Stomach (tissue), 9 donors: ENCODE results near the gene A1BG. TPM values are rescaled to one million over a fixed set of nuclear protein-coding genes. Genes with fewer than 3 reads are reported as not detected.

Experiments
- DNase-seq, 2 donors: peaks; one replicate each; pipeline versions ENCODE4 v3.0.0 to v3.0.0-alpha.2; 2013 to 2019
- H3K27ac ChIP-seq, 5 donors: fragments of 200-600 bp in 4 of 5; sonication (generic) in 4 of 5; one replicate each; pipeline ENCODE4 v1.5.1; 2013 to 2019; ENCODE audit warnings: mild to moderate bottlenecking in 1 of 5, moderate library complexity in 1 of 5
- H3K27me3 ChIP-seq, 3 donors: fragments of 200-600 bp; sonication (generic); one replicate each; pipeline ENCODE4 v1.5.1; 2017 to 2019; ENCODE audit warnings: mixed run types in 1 of 3
- H3K36me3 ChIP-seq, 4 donors: fragments of 200-600 bp; sonication (generic); 1 replicate in 3 of 4; 2 replicates in 1 of 4; pipeline ENCODE4 v1.5.1; 2016 to 2019
- H3K4me1 ChIP-seq, 4 donors: fragments of 200-600 bp; sonication (generic); one replicate each; pipeline ENCODE4 v1.5.1; 2016 to 2019
- H3K4me3 ChIP-seq, 4 donors: fragments of 200-600 bp; sonication (generic) in 3 of 4; one replicate each; pipeline ENCODE4 v1.5.1; 2016 to 2019; ENCODE audit warnings: mild to moderate bottlenecking in 1 of 4
- H3K9me3 ChIP-seq, 4 donors: fragments of 200-600 bp; sonication (generic); one replicate each; pipeline ENCODE4 v1.5.1; 2016 to 2019
- CTCF ChIP-seq, 7 experiments: fragments of 450-650 bp in 4 of 7; fragments of 200-600 bp in 3 of 7; sonication (generic) in 3 of 7; IDR thresholded peaks; one replicate each; pipeline ENCODE4 v1.5.1; 2016 to 2019; ENCODE audit warnings: antibody characterized with exemption in 7 of 7, control low read depth in 2 of 7, mild to moderate bottlenecking in 1 of 7
- EP300 ChIP-seq: sonication (generic); formaldehyde crosslinking; IDR thresholded peaks from one replicate; pipeline ENCODE4 v1.6.1; 2017; ENCODE audit warnings: antibody characterized with exemption
- POLR2A ChIP-seq, 4 donors: fragments of 450-650 bp; IDR thresholded peaks; one replicate each; pipeline ENCODE4 v1.6.1; 2016; ENCODE audit warnings: antibody characterized with exemption in 4 of 4, control low read depth in 2 of 4, mild to moderate bottlenecking in 1 of 4, moderate library complexity in 1 of 4
- POLR2AphosphoS5 ChIP-seq, 3 donors: sonication (generic); formaldehyde crosslinking; IDR thresholded peaks; one replicate each; pipeline ENCODE4 v1.6.1; 2016; ENCODE audit warnings: antibody characterized with exemption in 3 of 3
- WGBS, 5 donors: extraction: QIAGEN DNeasy Blood & Tissue Kit in 3 of 5; methylation state at CpG; one replicate each; pipeline versions ENCODE4 v1.1.5 to v1.1.7; 2013 to 2018; 5-methylcytosine and 5-hydroxymethylcytosine counted together
- intact Hi-C: fragments of 100-400 bp; cut with DNase I; formaldehyde crosslinking; loops from one replicate; pipeline ENCODE4 v1.15.1; 2023; ENCODE audit warnings: low total_unique reads
- polyA plus RNA-seq, 3 donors: library from polyadenylated mRNA; stranded (reverse); fragments of 200-250 nt; gene quantifications; one replicate each; pipeline ENCODE4 v1.2.3, GENCODE V29; 2013
- total RNA-seq, 5 donors: library from RNA; depleted of rRNA; stranded (reverse); fragments of >200 nt; gene quantifications; one replicate each; pipeline versions ENCODE4 v1.1.0 to v1.2.3, GENCODE V29; 2014 to 2016
- donor health status: healthy with polysubstance abuse.
- donor health status: Bipolar disorder and iron deficiency.
- donor health status: healthy.

The A1BG gene
- total and polyA plus RNA-seq, 8 donors = 1.1 to 61.7 (median 25.3) TPM; not detected in 2

GRCh38 chr19:58336820-58337219 lies 16.5 kb downstream of the A1BG start:
- Histone ChIP-seq H3K27me3 (no peaks in the 10 kb centered on the region), H3K4me3 (no peak overlapping the region), H3K9me3 (peaks cover 0 to 17% (median 11%) of the 10 kb centered on the region in 4 donors), H3K4me1 (no peaks in the 10 kb centered on the region), H3K27ac (no peak overlapping the region), H3K36me3 (peaks cover 29 to 71% (median 67%) of the 10 kb centered on the region in 4 donors)
- intact Hi-C loops = no loop called here
- TF ChIP-seq CTCF (IDR thresholded peaks at IDR 0.05) (no peak), POLR2AphosphoS5 (IDR thresholded peaks at IDR 0.05) (no peak), EP300 (no peak), POLR2A (IDR thresholded peaks at IDR 0.05) (no peak)
- 93 to 100% (median 98%) methylated on average over 4 of the region's 4 CpGs for WGBS, 5 donors
- no peak for DNase-seq

DNA sequence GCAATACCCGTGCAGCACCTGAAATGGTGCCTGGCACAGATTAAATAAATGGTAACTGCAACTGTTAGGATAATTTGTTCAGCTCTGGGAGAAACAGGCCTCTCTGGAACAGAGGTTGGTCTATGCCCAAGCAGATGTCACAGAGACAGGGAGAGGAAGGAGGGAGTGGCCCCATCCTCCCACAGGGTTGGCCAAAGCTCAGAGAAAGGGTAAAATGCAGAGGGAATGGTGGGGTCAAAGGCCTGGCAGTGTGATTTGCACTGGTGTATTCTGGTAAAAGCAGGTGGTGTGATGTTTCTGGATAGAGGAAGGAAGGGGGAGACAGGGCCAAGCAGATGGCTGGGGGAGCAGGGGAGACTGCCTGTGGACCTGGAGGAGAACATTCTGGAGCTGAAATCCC lies 17.1 kb downstream of the A1BG start:
- Histone ChIP-seq H3K27me3 (no peaks in the 10 kb centered on the region), H3K4me3 (no peak overlapping the region), H3K9me3 (peaks cover 0 to 17% (median 11%) of the 10 kb centered on the region in 4 donors), H3K36me3 (peaks cover 29 to 65% (median 63%) of the 10 kb centered on the region in 4 donors), H3K27ac (no peak overlapping the region), H3K4me1 (no peaks in the 10 kb centered on the region)
- DNase-seq = no peak
- whole genome bisulfite sequencing, 5 donors = 93 to 100% (median 97%) methylated on average over 1 of the region's 1 CpG
- intact Hi-C loops = no loop called here
- TF ChIP-seq POLR2A (IDR thresholded peaks at IDR 0.05) (no peak), POLR2AphosphoS5 (IDR thresholded peaks at IDR 0.05) (no peak), EP300 (no peak), CTCF (IDR thresholded peaks at IDR 0.05) (no peak)

- intact Hi-C loops = no loop called here
- peaks cover 0 to 4% (median under 1%) of the 10 kb centered on the region in 4 donors for H3K4me1 ChIP-seq
- no peak for TF ChIP-seq POLR2AphosphoS5 (IDR thresholded peaks at IDR 0.05)
- TF ChIP-seq CTCF (IDR thresholded peaks at IDR 0.05) = no peak
- no peak for TF ChIP-seq EP300
- TF ChIP-seq POLR2A (IDR thresholded peaks at IDR 0.05) = no peak
- 76 to 92% (median 83%) methylated on average over 2 to 3 of the region's 3 CpGs for WGBS, 5 donors
- no peaks in the 10 kb centered on the region for H3K27me3 ChIP-seq
- H3K36me3 ChIP-seq = peaks cover 29 to 60% (median 57%) of the 10 kb centered on the region in 4 donors
- no peak overlapping the region for H3K27ac ChIP-seq
- no peak for DNase-seq
- peaks cover 0 to 17% (median 11%) of the 10 kb centered on the region in 4 donors for H3K9me3 ChIP-seq
- H3K4me3 ChIP-seq = no peak overlapping the region
Measured at GRCh38 chr19:58335630-58336029, 17.7 kb downstream of the A1BG start.

GRCh38 chr19:58334691-58335249 lies 18.5 kb downstream of the A1BG start:
- no peak for TF ChIP-seq EP300
- TF ChIP-seq POLR2A (IDR thresholded peaks at IDR 0.05) = no peak
- TF ChIP-seq POLR2AphosphoS5 (IDR thresholded peaks at IDR 0.05) = no peak
- no peak for TF ChIP-seq CTCF (IDR thresholded peaks at IDR 0.05)
- DNase-seq = no peak
- WGBS, 5 donors = 91 to 97% (median 96%) methylated on average over 18 to 19 of the region's 19 CpGs

More at GRCh38 chr19:58334691-58335249, 18.5 kb downstream of the A1BG start:
- peaks cover 0 to 17% (median 11%) of the 10 kb centered on the region in 4 donors for H3K9me3 ChIP-seq
- intact Hi-C loops = no loop called here
- H3K4me3 ChIP-seq = no peak overlapping the region
- no peaks in the 10 kb centered on the region for H3K27me3 ChIP-seq
- peaks cover 29 to 54% (median 52%) of the 10 kb centered on the region in 4 donors for H3K36me3 ChIP-seq
- no peak overlapping the region for H3K27ac ChIP-seq
- peaks cover 0 to 5% (median 2%) of the 10 kb centered on the region in 4 donors for H3K4me1 ChIP-seq
